ENCODE results near the gene CHKA. TPM values are rescaled to one million over a fixed set of nuclear protein-coding genes. Genes with fewer than 3 reads are reported as not detected.

Gene CHKA
- total and polyA plus RNA-seq, 4 donors, result 17.6 to 73.4 (median 49.0) TPM

- Histone ChIP-seq H3K27me3 (ENCODE audit: control insufficient read depth in 3 of 3, insufficient read depth in 3 of 3, low read length in 2 of 3) (no peaks in the 10 kb centered on the region), H3K9me3 (ENCODE audit: control insufficient read depth in 4 of 4, insufficient read depth in 3 of 4, low read length in 3 of 4) (no peaks in the 10 kb centered on the region), H3K4me3 (no peak overlapping the region), H3K9ac (ENCODE audit: insufficient read depth in 1 of 2, low read length in 2 of 2) (no peak overlapping the region), H3K36me3 (ENCODE audit: control insufficient read depth in 4 of 4, insufficient read depth in 4 of 4, low read length in 4 of 4) (peaks cover 0 to 17% (median 9%) of the 10 kb centered on the region in 4 donors), H3K27ac (ENCODE audit: low read depth in 1 of 2, low read length in 1 of 2) (peak overlapping the region; percentile 26 to 84), H3K4me1 (ENCODE audit: control insufficient read depth in 5 of 5, insufficient read depth in 5 of 5, low read length in 5 of 5) (peaks cover 8 to 39% (median 16%) of the 10 kb centered on the region in 5 donors)
- TF ChIP-seq, protein P1, sequence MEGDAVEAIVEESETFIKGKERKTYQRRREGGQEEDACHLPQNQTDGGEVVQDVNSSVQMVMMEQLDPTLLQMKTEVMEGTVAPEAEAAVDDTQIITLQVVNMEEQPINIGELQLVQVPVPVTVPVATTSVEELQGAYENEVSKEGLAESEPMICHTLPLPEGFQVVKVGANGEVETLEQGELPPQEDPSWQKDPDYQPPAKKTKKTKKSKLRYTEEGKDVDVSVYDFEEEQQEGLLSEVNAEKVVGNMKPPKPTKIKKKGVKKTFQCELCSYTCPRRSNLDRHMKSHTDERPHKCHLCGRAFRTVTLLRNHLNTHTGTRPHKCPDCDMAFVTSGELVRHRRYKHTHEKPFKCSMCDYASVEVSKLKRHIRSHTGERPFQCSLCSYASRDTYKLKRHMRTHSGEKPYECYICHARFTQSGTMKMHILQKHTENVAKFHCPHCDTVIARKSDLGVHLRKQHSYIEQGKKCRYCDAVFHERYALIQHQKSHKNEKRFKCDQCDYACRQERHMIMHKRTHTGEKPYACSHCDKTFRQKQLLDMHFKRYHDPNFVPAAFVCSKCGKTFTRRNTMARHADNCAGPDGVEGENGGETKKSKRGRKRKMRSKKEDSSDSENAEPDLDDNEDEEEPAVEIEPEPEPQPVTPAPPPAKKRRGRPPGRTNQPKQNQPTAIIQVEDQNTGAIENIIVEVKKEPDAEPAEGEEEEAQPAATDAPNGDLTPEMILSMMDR (IDR thresholded peaks at IDR 0.05; ENCODE audit: control extremely low read depth, extremely low read depth), result no peak
- WGBS, 2 donors, result 82 to 92% methylated on average over 12 of the region's 12 CpGs
- no peak for ATAC-seq (ENCODE audit: insufficient read depth, low FRiP score)
- no peak for DNase-seq
Measured at GRCh38 chr11:68033708-68034045, 87.5 kb downstream of the CHKA start.

- Histone ChIP-seq H3K4me1 (ENCODE audit: control insufficient read depth in 5 of 5, insufficient read depth in 5 of 5, low read length in 5 of 5) (peaks cover 8 to 35% (median 12%) of the 10 kb centered on the region in 5 donors), H3K27me3 (ENCODE audit: control insufficient read depth in 3 of 3, insufficient read depth in 3 of 3, low read length in 2 of 3) (no peaks in the 10 kb centered on the region), H3K9me3 (ENCODE audit: control insufficient read depth in 4 of 4, insufficient read depth in 3 of 4, low read length in 3 of 4) (no peaks in the 10 kb centered on the region), H3K36me3 (ENCODE audit: control insufficient read depth in 4 of 4, insufficient read depth in 4 of 4, low read length in 4 of 4) (peaks cover 0 to 17% (median 9%) of the 10 kb centered on the region in 4 donors), H3K9ac (ENCODE audit: insufficient read depth in 1 of 2, low read length in 2 of 2) (no peak overlapping the region), H3K4me3 (no peak overlapping the region), H3K27ac (ENCODE audit: low read depth in 1 of 2, low read length in 1 of 2) (peak overlapping the region in 1 of 2 donors; percentile 84)
- TF ChIP-seq, protein P1 (IDR thresholded peaks at IDR 0.05; ENCODE audit: control extremely low read depth, extremely low read depth), result no peak
- no peak for DNase-seq
- 94 to 97% methylated on average over 28 to 29 of the region's 29 CpGs for WGBS, 2 donors
- no peak for ATAC-seq (ENCODE audit: insufficient read depth, low FRiP score)
Measured at GRCh38 chr11:68032997-68033707, 88.0 kb downstream of the CHKA start.

DNA sequence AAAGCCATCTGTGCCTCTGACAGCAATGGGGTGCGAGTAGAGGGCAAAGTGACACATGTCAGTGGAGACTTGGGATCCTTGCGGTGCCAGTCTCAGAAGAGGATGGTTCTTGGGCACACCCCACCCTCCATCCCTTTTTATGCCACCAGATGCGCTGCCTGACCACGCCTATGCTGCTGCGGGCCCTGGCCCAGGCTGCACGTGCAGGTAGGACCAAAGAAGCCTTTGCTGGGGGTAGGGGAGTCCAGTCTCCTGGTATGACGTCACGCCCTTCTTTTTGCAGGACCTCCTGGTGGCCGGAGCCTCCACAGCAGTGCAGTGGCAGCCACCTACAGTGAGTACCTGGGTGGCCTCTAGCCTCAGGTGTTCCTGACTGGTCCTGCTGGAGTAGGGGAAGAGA is 89.2 kb downstream of the CHKA start:
- H3K4me1 ChIP-seq (ENCODE audit: control insufficient read depth in 5 of 5, insufficient read depth in 5 of 5, low read length in 5 of 5), result peaks cover 8 to 24% (median 12%) of the 10 kb centered on the region in 5 donors
- peaks cover 0 to 19% (median 9%) of the 10 kb centered on the region in 4 donors for H3K36me3 ChIP-seq (ENCODE audit: control insufficient read depth in 4 of 4, insufficient read depth in 4 of 4, low read length in 4 of 4)
- DNase-seq, result no peak
- H3K9ac ChIP-seq (ENCODE audit: insufficient read depth in 1 of 2, low read length in 2 of 2), result no peak overlapping the region
- H3K27me3 ChIP-seq (ENCODE audit: control insufficient read depth in 3 of 3, insufficient read depth in 3 of 3, low read length in 2 of 3), result no peaks in the 10 kb centered on the region
- TF ChIP-seq, protein P1 (IDR thresholded peaks at IDR 0.05; ENCODE audit: control extremely low read depth, extremely low read depth), result no peak
- no peak overlapping the region for H3K4me3 ChIP-seq
- ATAC-seq (ENCODE audit: insufficient read depth, low FRiP score), result no peak
- 79 to 94% methylated on average over 8 to 9 of the region's 9 CpGs for WGBS, 2 donors
- H3K27ac ChIP-seq (ENCODE audit: low read depth in 1 of 2, low read length in 1 of 2), result no peak overlapping the region
- no peaks in the 10 kb centered on the region for H3K9me3 ChIP-seq (ENCODE audit: control insufficient read depth in 4 of 4, insufficient read depth in 3 of 4, low read length in 3 of 4)
